LNCaP clone FGC (cell line): ENCODE measurements around the gene AMD1.

Experiments used
- DNase-seq: peaks from one replicate; pipeline ENCODE4 v3.0.0-alpha.2; 2011; ENCODE audit warnings: low read depth
- H3K4me3 ChIP-seq: 2 replicates; pipeline ENCODE4 v1.5.1; 2011; ENCODE audit warnings: mild to moderate bottlenecking, low read depth, low read length, control low read depth
- TF ChIP-seq, protein P1 (sequence below): IDR thresholded peaks from 2 replicates; pipeline ENCODE4 v1.5.1; 2012; ENCODE audit warnings: mild to moderate bottlenecking; ENCODE audit not compliant: control insufficient read depth, insufficient read depth; ENCODE audit errors: extremely low read depth

The AMD1 gene

DNA sequence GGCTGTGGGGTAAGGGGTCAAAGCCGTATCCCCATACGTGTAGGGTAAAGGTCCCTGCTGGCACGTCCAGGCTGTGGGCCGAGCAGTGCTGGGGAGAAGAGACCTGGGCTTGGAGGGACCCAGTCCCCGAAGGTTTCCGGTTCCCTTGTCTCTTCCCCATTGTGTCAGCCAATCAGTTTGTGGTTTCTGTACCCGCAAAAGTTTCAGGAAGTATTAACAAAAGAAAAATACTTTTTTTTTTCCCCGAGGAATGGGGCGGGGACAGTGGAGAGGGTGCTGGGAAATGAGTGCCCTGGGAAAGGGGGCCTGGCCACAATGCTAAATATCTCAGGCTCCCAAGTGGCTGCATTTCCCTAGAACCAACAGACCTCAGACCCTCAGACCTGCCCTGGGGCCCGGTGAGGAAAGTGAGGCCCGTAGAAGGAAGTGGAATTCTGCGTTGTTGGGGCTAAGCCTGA, 15.2 kb upstream of the AMD1 start:
- DNase-seq: no peak
- TF ChIP-seq, protein P1, sequence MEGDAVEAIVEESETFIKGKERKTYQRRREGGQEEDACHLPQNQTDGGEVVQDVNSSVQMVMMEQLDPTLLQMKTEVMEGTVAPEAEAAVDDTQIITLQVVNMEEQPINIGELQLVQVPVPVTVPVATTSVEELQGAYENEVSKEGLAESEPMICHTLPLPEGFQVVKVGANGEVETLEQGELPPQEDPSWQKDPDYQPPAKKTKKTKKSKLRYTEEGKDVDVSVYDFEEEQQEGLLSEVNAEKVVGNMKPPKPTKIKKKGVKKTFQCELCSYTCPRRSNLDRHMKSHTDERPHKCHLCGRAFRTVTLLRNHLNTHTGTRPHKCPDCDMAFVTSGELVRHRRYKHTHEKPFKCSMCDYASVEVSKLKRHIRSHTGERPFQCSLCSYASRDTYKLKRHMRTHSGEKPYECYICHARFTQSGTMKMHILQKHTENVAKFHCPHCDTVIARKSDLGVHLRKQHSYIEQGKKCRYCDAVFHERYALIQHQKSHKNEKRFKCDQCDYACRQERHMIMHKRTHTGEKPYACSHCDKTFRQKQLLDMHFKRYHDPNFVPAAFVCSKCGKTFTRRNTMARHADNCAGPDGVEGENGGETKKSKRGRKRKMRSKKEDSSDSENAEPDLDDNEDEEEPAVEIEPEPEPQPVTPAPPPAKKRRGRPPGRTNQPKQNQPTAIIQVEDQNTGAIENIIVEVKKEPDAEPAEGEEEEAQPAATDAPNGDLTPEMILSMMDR: no peak
- no peak overlapping the region for H3K4me3 ChIP-seq

GRCh38 chr6:110864824-110865223, 9.8 kb upstream of the AMD1 start:
- no peak for DNase-seq
- TF ChIP-seq, protein P1: no peak
- H3K4me3 ChIP-seq: no peak overlapping the region

GRCh38 chr6:110874880-110875547, 429 bp downstream of the AMD1 start:
- TF ChIP-seq, protein P1: no peak
- DNase-seq: no peak
- H3K4me3 ChIP-seq: peak overlapping the region; percentile 94

DNA sequence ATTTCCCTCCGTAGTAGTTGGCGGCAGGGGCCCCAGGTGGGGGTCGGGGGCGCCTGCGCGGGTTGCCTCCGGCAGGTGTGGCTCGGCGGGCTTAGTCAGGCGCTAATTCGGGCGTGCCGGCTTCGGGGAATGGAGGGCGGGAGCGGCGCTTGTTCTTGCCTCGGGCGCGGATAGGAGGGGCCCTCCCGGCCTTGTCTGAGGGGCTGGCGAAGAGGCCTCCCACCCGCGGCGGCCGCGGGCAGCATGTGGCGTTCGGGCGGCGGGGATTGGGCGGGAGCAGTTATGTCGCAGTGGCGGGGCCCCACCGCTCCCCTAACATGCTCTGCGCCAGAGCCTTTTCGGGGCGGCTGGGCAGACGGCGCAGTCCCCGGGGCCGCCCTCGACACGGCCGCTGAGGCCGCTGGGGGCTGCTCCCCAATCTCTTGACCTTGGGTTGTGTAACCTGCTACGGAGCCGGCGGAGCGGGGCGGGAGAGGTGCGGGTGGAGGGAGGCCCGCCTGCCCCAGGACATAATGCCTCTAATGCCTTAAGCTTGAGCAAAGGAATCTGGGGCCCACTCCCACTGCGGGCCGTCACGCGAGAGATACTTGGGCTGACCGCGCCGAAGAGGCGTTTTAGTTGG, 1.1 kb downstream of the AMD1 start:
- TF ChIP-seq, protein P1: no peak
- H3K4me3 ChIP-seq: peak overlapping the region; percentile 94
- no peak for DNase-seq

DNA sequence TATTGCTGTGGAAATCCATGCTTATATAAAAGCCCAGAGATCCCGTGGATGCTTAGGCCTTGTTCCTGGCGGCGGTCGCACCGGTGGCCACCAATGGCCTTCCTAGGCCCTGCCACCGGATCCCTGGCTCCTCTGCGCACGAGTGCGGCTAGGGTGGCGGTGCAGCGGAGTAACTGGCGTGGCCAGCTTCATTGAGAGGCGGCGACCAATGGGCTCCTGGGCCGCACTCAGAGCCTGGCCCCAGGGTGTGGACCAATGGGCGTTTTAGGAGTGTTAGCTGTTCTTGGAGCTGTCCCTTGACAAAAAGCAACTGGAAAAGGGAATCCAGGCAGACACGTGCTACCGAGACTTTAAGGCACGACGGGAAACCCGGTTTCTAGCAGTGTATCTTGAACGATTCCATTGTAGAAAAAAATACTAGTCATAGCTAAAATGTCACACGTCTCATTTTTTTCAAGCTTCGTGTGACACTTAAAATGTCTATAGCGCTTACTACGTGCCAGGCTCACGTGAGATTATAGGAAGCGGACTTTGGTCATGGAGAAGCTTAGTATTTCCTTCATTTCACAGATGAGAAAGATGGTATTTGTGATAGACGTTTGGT, 1.7 kb downstream of the AMD1 start:
- TF ChIP-seq, protein P1: no peak
- DNase-seq: no peak
- peak overlapping the region; percentile 94 for H3K4me3 ChIP-seq

GRCh38 chr6:110876806-110877564, 2.4 kb downstream of the AMD1 start:
- DNase-seq: no peak
- H3K4me3 ChIP-seq: peak overlapping the region; percentile 94
- TF ChIP-seq, protein P1: no peak
